ENCODE measurements around the gene SETBP1. TPM values are rescaled to one million over a fixed set of nuclear protein-coding genes. Genes with fewer than 3 reads are reported as not detected.

The SETBP1 gene
- total and polyA plus RNA-seq, 2 donors from 2014 or later = 2.7 to 71.7 TPM

DNA sequence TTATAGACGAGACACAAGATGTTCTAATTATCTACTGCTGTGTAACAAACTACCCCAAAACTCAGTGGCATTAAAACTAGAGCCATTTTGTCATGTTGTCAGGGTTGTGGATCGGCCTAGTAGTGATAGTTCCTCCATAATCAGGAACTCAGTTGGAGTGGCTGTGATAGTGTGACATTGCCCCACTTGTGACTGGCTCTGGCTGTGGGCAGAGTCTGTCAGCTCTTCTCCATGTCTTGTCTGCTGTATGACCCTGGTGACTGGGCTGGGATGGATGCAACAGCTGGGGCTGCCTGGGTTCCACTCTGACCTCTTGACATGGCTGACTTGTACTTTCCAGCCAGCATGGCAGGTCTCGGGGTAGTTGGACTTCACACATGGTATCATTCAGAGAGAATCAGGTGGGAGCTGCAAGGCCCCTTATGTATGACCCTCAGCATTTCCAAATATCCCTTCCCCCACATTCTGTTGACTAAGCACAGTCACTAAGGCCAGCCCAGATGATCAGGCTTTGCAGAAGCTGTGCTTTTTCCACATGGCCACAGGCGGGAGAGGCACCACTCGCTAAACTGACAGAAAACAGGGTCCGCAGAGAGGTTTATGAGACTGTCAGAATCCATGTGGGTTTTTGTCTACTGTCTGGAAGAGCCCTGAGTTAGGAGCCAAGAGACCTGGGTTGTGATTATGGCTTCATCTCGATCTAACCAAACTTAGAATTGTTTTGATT is 50.3 kb downstream of the SETBP1 start:
- no peak overlapping the region for H3K27ac ChIP-seq (ENCODE audit: low read depth in 2 of 2, low read length in 2 of 2)
- peaks cover 4 to 39% (median 36%) of the 10 kb centered on the region in 3 donors for H3K4me1 ChIP-seq (ENCODE audit: control insufficient read depth in 2 of 3, insufficient read depth in 2 of 3, low read depth in 1 of 3, low read length in 3 of 3)
- H3K27me3 ChIP-seq (ENCODE audit: control insufficient read depth, insufficient read depth, low read length) = no peaks in the 10 kb centered on the region
- no peaks in the 10 kb centered on the region for H3K9me3 ChIP-seq (ENCODE audit: control insufficient read depth in 2 of 3, insufficient read depth in 1 of 3, low read length in 3 of 3)
- TF ChIP-seq, protein P1, sequence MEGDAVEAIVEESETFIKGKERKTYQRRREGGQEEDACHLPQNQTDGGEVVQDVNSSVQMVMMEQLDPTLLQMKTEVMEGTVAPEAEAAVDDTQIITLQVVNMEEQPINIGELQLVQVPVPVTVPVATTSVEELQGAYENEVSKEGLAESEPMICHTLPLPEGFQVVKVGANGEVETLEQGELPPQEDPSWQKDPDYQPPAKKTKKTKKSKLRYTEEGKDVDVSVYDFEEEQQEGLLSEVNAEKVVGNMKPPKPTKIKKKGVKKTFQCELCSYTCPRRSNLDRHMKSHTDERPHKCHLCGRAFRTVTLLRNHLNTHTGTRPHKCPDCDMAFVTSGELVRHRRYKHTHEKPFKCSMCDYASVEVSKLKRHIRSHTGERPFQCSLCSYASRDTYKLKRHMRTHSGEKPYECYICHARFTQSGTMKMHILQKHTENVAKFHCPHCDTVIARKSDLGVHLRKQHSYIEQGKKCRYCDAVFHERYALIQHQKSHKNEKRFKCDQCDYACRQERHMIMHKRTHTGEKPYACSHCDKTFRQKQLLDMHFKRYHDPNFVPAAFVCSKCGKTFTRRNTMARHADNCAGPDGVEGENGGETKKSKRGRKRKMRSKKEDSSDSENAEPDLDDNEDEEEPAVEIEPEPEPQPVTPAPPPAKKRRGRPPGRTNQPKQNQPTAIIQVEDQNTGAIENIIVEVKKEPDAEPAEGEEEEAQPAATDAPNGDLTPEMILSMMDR (IDR thresholded peaks at IDR 0.05; ENCODE audit: borderline replicate concordance, extremely low read depth, insufficient read depth) = no peak
- no peak overlapping the region for H3K9ac ChIP-seq (ENCODE audit: low read length in 3 of 3)
- no peak overlapping the region for H3K4me3 ChIP-seq (ENCODE audit: low read length in 3 of 3)
- DNase-seq = no peak
- intact Hi-C loops (cut with DNase I) = no loop called here
- FAIRE-seq = no peak
- H3K36me3 ChIP-seq (ENCODE audit: control insufficient read depth in 2 of 3, insufficient read depth in 3 of 3, low read length in 3 of 3) = no peaks in the 10 kb centered on the region

DNA sequence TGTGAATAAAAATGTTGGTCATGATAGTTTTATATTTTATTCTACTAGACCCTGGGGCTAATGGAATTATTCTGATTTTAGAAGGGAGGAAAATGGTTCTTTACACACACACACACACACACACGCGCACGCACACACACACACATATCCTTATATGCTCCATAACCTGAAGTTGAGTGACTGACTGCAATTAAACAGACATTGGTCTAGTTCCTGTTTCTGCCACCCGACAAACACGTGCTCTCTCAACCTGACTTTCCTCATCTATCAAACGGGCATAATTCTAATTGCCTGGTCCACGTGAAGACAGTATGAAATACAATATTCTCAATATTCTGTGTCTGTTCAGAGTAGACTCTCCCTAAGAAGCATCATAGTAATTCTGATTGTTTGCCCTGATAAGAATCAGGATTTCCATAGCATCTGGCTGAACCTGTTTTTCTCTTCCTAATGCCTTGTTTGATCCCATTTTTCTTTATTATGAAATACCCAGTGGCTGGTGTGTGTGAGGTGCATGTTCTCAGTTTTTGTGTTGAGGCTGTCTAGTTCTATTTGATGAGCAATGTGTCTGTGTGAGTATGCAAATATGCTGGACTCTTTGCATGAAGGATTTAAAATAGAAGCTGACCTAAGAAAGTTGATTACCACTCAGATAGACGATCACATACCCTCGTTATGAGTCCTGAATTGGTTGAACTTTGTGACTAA is 51.0 kb downstream of the SETBP1 start:
- TF ChIP-seq, protein P1 (IDR thresholded peaks at IDR 0.05; ENCODE audit: borderline replicate concordance, extremely low read depth, insufficient read depth) = no peak
- H3K4me3 ChIP-seq (ENCODE audit: low read length in 3 of 3) = no peak overlapping the region
- no peaks in the 10 kb centered on the region for H3K9me3 ChIP-seq (ENCODE audit: control insufficient read depth in 2 of 3, insufficient read depth in 1 of 3, low read length in 3 of 3)
- FAIRE-seq (no peak), DNase-seq (no peak)
- H3K27me3 ChIP-seq (ENCODE audit: control insufficient read depth, insufficient read depth, low read length) = no peaks in the 10 kb centered on the region
- peaks cover 4 to 33% (median 31%) of the 10 kb centered on the region in 3 donors for H3K4me1 ChIP-seq (ENCODE audit: control insufficient read depth in 2 of 3, insufficient read depth in 2 of 3, low read depth in 1 of 3, low read length in 3 of 3)
- H3K9ac ChIP-seq (ENCODE audit: low read length in 3 of 3) = no peak overlapping the region
- no peaks in the 10 kb centered on the region for H3K36me3 ChIP-seq (ENCODE audit: control insufficient read depth in 2 of 3, insufficient read depth in 3 of 3, low read length in 3 of 3)
- no peak overlapping the region for H3K27ac ChIP-seq (ENCODE audit: low read depth in 2 of 2, low read length in 2 of 2)
- intact Hi-C loops (cut with DNase I) = no loop called here

- no peaks in the 10 kb centered on the region for H3K27me3 ChIP-seq (ENCODE audit: control insufficient read depth, insufficient read depth, low read length)
- intact Hi-C loops (cut with DNase I) = no loop called here
- H3K27ac ChIP-seq (ENCODE audit: low read depth in 2 of 2, low read length in 2 of 2) = no peak overlapping the region
- H3K9me3 ChIP-seq (ENCODE audit: control insufficient read depth in 2 of 3, insufficient read depth in 1 of 3, low read length in 3 of 3) = no peaks in the 10 kb centered on the region
- H3K9ac ChIP-seq (ENCODE audit: low read length in 3 of 3) = no peak overlapping the region
- no peak overlapping the region for H3K4me3 ChIP-seq (ENCODE audit: low read length in 3 of 3)
- peaks cover 0 to 2% (median 0%) of the 10 kb centered on the region in 3 donors for H3K36me3 ChIP-seq (ENCODE audit: control insufficient read depth in 2 of 3, insufficient read depth in 3 of 3, low read length in 3 of 3)
- DNase-seq (no peak), FAIRE-seq (no peak)
- H3K4me1 ChIP-seq (ENCODE audit: control insufficient read depth in 2 of 3, insufficient read depth in 2 of 3, low read depth in 1 of 3, low read length in 3 of 3) = peaks cover 4 to 32% (median 30%) of the 10 kb centered on the region in 3 donors
- TF ChIP-seq, protein P1 (IDR thresholded peaks at IDR 0.05; ENCODE audit: borderline replicate concordance, extremely low read depth, insufficient read depth) = no peak
Observed at GRCh38 chr18:44732238-44732563, 51.5 kb downstream of the SETBP1 start.

All from kidney (tissue), 14 donors.